HG03039 (cell line): ENCODE results near the gene LHCGR.
"Not testable (repeated sequence)": the region's sequence is repeated elsewhere in the genome, so short reads cannot be mapped to it uniquely, and the experiment has no call there.

Source experiments
- ATAC-seq: cut with Tn5 transposase; IDR thresholded peaks from one replicate; pipeline ENCODE4 v1.9.1; 2021; ENCODE audit warnings: mild to moderate bottlenecking, moderate library complexity; ENCODE audit not compliant: unreplicated experiment

Gene LHCGR

GRCh38 chr2:48713647-48714046, 41.9 kb downstream of the LHCGR start:
- ATAC-seq, result no peak

GRCh38 chr2:48712151-48712550, 43.4 kb downstream of the LHCGR start:
- no peak for ATAC-seq

DNA sequence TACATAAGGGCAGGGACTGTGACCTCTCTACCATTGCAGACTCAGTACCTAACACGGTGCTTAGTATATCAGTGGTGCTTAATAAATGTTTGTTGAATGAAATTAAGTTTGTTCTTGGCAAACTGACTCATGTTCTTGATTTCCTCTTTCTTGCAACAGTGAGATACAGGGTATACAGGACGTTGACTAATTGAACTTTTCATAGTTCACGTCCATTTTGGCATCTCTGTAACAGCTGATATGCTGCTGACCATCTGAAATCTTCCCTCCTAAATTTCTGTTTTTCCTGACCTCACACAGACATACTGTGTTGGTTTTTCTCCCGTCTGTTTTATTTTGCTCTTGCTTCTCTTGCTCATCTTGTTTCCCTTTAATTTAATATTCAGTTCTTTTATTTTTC, 44.2 kb downstream of the LHCGR start:
- ATAC-seq, result no peak

DNA sequence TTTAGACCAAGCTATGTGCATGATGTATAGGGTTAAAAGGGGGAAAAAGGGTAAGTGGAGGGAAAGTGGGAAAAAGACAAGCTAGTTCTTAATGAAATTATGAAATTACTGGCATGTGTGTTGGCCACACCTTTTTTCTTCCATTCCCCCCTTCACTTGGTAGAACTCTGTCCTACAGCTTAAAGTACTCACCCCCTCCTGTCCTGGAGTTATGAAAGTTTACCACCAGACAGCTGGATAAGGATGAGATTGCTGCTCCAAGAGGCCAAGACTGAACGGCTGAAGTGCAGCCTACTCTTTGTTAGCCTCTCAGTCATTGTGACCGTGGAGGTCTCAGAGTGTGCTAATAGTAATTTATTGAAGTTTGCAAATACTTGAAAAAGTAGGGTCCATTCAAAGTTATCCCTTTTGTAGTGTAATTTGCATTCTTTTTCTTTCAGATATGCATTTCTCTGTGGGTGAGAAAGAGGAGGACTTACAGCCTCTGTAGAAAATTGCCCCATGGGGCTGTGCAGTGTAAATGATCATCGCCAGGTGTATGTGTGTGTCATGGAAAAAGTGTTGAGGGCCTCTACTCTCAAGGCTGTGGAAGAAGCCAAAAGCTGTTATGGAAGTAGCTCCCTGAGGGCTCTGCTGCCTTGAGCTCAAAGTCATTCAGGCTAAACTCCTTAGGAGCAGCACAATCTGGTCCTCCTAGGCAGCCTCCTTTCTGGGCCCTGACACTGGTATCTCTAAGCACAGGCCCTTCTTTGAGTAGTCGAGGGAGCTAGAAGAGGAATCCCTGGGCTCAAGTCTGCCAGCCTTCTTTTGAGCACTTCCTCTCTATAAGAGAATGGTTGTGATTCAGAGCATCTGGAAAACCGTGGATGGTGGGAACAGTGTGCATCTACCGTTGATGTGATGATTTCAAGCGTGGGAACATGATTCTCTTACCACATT, 46.2 kb downstream of the LHCGR start:
- no peak for ATAC-seq

- no peak for ATAC-seq
Measured at GRCh38 chr2:48707466-48707865, 48.1 kb downstream of the LHCGR start.

- ATAC-seq, result not testable (repeated sequence)
Measured at GRCh38 chr2:48703621-48704020, 51.9 kb downstream of the LHCGR start.

DNA sequence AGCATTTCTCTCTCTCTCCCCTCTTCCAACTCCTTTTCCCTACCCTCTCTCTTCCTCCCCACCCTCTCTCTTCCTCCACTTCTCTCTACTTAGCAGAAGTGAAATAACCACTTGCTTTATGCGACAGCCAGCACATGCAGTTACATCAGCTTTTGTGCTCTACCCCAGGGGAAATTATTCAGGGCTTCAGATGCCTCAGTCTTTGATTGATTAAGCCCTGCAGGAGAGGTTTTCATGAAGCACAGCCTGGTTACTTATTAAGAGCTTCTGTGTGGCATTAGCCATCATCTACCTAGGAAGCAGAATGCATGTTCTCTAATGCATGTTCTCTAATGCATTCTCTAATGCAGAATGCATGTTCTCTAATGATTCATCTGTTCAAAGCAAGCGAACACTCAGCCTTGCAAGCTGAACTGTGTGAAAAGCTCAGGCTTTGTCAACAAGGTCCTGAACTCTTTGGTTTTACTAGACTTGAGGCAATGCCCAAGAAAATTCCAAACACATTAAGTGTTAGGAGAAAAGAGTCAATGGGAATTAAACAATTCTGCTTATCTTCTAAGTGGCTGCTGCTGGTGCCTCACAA, 56.1 kb downstream of the LHCGR start:
- ATAC-seq, result no peak

- ATAC-seq, result no peak
Measured at GRCh38 chr2:48696881-48697280, 58.6 kb downstream of the LHCGR start.

- no peak for ATAC-seq
Measured at GRCh38 chr2:48695991-48696390, 59.5 kb downstream of the LHCGR start.

DNA sequence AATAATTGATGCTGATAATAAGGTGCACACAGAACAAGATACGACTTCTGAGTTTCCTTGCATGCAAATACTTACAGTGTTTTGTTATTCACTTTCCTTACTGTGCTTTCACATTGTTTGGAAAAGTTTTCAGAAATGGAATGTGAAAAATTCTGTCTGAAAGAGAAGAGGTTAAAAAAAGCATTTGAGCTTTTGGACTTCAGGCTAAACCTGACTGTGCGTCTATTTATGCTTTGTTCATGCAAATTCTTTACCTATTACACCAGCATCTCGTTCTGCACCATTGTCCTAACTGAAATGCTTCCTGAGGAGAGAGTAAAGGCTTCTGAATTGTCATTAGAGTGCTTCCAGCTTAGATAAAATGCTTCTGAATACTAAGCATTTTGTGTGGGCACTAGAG, 61.4 kb downstream of the LHCGR start:
- ATAC-seq, result no peak

DNA sequence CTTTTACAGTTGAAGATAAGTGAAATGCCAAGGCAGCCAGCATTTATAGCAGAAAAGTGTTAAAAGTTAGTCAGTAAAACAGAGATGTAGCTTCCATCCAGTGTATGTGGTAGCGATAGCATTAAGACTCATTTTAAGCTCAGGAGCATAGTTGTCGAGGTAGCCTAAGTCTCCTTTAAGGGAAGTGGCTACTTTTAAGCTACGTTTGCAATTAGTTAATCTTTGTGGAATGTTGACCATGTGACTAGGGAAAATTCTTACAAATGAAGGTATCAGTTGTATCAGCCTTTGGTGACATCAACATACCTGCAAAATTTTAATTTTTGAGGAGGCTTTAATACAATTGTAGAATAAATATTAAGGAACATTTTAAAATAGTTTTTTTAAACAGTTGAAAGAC, 61.9 kb downstream of the LHCGR start:
- ATAC-seq, result no peak

- ATAC-seq, result no peak
Measured at GRCh38 chr2:48693066-48693465, 62.5 kb downstream of the LHCGR start.

GRCh38 chr2:48691935-48692691, 63.4 kb downstream of the LHCGR start:
- ATAC-seq, result no peak

DNA sequence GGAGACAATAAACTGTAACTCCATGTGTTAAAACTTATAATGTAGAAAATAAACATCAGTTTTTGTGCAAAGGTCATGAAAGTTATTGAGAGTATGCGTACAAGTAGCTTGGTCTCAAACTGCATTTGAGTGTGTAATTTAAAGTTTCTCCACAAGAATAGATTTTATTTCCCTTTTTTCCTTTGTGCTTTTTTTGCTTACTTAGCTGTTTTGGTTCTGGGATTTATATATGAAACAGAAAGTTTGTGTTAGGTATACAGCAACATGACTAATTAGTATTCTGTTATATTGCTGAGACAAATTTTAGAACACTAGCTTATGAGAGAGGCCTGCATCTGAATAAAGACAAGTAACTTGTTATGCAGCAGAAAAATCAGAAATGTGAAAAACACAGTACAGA, 70.4 kb downstream of the LHCGR start:
- ATAC-seq, result no peak

- no peak for ATAC-seq
Measured at GRCh38 chr2:48677450-48677849, 78.1 kb downstream of the LHCGR start.

GRCh38 chr2:48674933-48675332, 80.6 kb downstream of the LHCGR start:
- ATAC-seq, result no peak

GRCh38 chr2:48673581-48673980, 81.9 kb downstream of the LHCGR start:
- no peak for ATAC-seq

GRCh38 chr2:48668992-48669391, 86.5 kb downstream of the LHCGR start:
- ATAC-seq, result no peak

DNA sequence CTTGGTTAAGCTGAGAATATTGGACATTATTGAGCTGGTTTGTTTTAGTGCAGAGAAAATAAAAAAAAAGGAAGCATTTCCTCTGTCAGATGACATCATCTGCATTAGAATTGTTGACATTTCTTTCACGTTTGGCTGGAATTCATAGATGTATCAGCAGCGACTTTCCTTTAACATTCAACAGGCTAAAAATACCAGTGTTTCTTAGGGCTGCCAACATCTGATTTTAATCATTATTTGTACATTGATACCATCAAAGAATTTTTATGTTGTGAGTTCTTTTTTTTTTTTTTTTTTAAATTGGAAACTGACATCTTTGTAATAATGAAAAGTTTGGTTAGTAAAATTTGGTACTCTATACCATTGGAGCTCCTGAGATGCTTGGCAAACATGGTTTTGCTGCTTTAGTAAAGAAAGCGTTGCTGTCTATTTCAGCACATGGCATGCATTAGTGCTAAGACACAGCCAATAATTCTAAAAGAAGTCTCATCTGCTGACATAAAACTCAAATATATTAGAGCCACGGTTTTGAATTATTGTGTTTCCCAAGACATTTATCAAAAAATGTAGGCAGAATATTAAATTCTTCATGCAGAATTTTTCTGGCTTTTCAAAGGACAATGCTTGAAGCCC, 104.2 kb downstream of the LHCGR start:
- ATAC-seq, result no peak

DNA sequence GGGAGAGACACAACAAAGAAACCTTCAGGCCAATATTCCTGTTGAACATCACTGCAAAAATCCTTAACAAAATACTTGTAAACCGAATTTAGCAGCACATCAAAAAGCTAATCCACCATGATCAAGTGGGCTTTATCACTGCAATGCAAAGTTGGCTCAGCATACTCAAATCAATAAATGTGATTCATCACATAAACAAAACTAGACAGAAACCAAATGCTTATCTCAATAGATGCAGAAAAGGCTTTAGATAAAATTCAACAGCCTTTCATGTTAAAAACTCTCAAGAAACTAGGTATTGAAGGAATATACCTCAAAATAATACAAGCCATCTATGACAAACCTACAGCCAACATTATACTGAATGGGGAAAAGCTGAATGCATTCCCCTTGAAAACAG, 117.3 kb downstream of the LHCGR start:
- ATAC-seq, result no peak
